ENCODE results near the gene MAPKBP1. TPM values are rescaled to one million over a fixed set of nuclear protein-coding genes. Genes with fewer than 3 reads are reported as not detected.
"Not testable (repeated sequence)": the region's sequence is repeated elsewhere in the genome, so short reads cannot be mapped to it uniquely, and the experiment has no call there.

Gene MAPKBP1, protein sequence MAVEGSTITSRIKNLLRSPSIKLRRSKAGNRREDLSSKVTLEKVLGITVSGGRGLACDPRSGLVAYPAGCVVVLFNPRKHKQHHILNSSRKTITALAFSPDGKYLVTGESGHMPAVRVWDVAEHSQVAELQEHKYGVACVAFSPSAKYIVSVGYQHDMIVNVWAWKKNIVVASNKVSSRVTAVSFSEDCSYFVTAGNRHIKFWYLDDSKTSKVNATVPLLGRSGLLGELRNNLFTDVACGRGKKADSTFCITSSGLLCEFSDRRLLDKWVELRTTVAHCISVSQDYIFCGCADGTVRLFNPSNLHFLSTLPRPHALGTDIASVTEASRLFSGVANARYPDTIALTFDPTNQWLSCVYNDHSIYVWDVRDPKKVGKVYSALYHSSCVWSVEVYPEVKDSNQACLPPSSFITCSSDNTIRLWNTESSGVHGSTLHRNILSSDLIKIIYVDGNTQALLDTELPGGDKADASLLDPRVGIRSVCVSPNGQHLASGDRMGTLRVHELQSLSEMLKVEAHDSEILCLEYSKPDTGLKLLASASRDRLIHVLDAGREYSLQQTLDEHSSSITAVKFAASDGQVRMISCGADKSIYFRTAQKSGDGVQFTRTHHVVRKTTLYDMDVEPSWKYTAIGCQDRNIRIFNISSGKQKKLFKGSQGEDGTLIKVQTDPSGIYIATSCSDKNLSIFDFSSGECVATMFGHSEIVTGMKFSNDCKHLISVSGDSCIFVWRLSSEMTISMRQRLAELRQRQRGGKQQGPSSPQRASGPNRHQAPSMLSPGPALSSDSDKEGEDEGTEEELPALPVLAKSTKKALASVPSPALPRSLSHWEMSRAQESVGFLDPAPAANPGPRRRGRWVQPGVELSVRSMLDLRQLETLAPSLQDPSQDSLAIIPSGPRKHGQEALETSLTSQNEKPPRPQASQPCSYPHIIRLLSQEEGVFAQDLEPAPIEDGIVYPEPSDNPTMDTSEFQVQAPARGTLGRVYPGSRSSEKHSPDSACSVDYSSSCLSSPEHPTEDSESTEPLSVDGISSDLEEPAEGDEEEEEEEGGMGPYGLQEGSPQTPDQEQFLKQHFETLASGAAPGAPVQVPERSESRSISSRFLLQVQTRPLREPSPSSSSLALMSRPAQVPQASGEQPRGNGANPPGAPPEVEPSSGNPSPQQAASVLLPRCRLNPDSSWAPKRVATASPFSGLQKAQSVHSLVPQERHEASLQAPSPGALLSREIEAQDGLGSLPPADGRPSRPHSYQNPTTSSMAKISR (N-terminal part only)
- 24.9 to 36.6 TPM (median 27.2 TPM) in 3 replicates for total RNA-seq
- long read RNA-seq, full-length matches to known transcripts: 1 of 18 reads
- long read RNA-seq, partial matches to known transcripts: 14 of 18 reads
- long read RNA-seq, other reads (novel, unspliced or antisense): 3 of 18 reads

DNA sequence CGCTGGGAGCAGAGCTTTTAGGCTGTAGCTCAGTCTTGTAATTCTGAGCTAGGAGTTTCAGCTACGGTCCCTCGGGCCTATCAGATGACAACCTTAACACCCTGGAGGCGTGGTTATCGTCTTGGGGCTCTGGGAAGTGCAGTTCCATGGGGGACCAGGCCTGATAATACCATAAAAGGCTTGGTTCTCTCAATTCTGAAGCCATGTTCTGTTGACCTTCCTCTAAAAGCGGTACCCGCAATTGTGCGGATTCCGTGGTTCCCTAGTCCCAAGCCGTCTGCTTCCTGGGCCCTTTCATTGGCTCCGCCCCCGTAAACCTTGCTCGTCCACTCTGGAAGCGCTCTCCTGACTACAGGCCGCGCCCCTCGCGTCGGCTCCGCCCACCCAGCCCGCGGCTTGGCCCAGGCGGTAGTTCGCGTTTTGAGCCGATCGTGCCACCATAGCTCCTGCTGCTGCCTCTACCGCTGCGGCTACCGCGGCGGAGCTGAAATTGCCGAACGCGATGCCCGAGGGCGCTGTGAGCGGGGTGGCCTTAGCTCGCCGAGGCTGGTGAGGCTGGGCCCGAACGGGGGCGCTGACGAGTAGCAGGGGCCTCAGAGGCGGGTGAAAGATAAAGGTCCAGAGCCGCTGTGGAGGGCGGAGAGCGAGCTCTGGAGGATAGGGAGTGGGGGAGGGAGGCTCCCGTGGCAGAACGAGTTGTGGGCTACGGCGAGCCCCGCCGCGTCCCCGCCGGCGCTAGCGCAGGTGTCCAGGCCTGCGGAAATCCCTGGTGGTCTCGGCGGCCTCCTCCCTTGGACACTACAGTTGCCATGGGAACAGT, at the start of gene MAPKBP1:
Gene MAPKBP1, plus strand, starts transcription at position 423 of the 820 bp plus-strand sequence. CDS start 792 bp downstream, outside the sequence.
- Mint-ChIP-seq H3K4me1 (ENCODE audit: low read depth) (peaks cover 55% of the 10 kb centered on the region), H3K27ac (ENCODE audit: unreplicated experiment) (peak within 1 kb of the TSS; percentile 92), H3K36me3 (ENCODE audit: low read depth) (no peaks in the 10 kb centered on the region), H3K4me3 (ENCODE audit: unreplicated experiment) (peak within 1 kb of the TSS; percentile 80), H3K27me3 (ENCODE audit: low read depth) (no peaks in the 10 kb centered on the region), H3K9me3 (ENCODE audit: low read depth) (no peaks in the 10 kb centered on the region)
- TF ChIP-seq, protein P1, sequence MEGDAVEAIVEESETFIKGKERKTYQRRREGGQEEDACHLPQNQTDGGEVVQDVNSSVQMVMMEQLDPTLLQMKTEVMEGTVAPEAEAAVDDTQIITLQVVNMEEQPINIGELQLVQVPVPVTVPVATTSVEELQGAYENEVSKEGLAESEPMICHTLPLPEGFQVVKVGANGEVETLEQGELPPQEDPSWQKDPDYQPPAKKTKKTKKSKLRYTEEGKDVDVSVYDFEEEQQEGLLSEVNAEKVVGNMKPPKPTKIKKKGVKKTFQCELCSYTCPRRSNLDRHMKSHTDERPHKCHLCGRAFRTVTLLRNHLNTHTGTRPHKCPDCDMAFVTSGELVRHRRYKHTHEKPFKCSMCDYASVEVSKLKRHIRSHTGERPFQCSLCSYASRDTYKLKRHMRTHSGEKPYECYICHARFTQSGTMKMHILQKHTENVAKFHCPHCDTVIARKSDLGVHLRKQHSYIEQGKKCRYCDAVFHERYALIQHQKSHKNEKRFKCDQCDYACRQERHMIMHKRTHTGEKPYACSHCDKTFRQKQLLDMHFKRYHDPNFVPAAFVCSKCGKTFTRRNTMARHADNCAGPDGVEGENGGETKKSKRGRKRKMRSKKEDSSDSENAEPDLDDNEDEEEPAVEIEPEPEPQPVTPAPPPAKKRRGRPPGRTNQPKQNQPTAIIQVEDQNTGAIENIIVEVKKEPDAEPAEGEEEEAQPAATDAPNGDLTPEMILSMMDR (IDR thresholded peaks at IDR 0.05): peak; percentile 86
- peak; percentile 98 for DNase-seq (ENCODE audit: low spot score)

- Mint-ChIP-seq H3K9me3 (ENCODE audit: low read depth) (no peaks in the 10 kb centered on the region), H3K27ac (ENCODE audit: unreplicated experiment) (no peak overlapping the region), H3K4me3 (ENCODE audit: unreplicated experiment) (no peak overlapping the region), H3K4me1 (ENCODE audit: low read depth) (no peaks in the 10 kb centered on the region), H3K36me3 (ENCODE audit: low read depth) (peaks cover 1% of the 10 kb centered on the region), H3K27me3 (ENCODE audit: low read depth) (no peaks in the 10 kb centered on the region)
- DNase-seq (ENCODE audit: low spot score): no peak
- TF ChIP-seq, protein P1 (IDR thresholded peaks at IDR 0.05): no peak
Observed at GRCh38 chr15:41727143-41727542, 47.1 kb upstream of the MAPKBP1 start.

GRCh38 chr15:41728061-41728460, 46.2 kb upstream of the MAPKBP1 start:
- not testable (repeated sequence) for DNase-seq (ENCODE audit: low spot score); H3K27ac Mint-ChIP-seq (ENCODE audit: unreplicated experiment); H3K27me3 Mint-ChIP-seq (ENCODE audit: low read depth); H3K4me3 Mint-ChIP-seq (ENCODE audit: unreplicated experiment); H3K9me3 Mint-ChIP-seq (ENCODE audit: low read depth); H3K4me1 Mint-ChIP-seq (ENCODE audit: low read depth); H3K36me3 Mint-ChIP-seq (ENCODE audit: low read depth)

- Mint-ChIP-seq H3K27me3 (ENCODE audit: low read depth) (no peaks in the 10 kb centered on the region), H3K27ac (ENCODE audit: unreplicated experiment) (no peak overlapping the region), H3K36me3 (ENCODE audit: low read depth) (peaks cover 11% of the 10 kb centered on the region), H3K9me3 (ENCODE audit: low read depth) (no peaks in the 10 kb centered on the region), H3K4me3 (ENCODE audit: unreplicated experiment) (no peak overlapping the region), H3K4me1 (ENCODE audit: low read depth) (no peaks in the 10 kb centered on the region)
- no peak for DNase-seq (ENCODE audit: low spot score)
- TF ChIP-seq, protein P1 (IDR thresholded peaks at IDR 0.05): no peak
Observed at GRCh38 chr15:41730543-41730942, 43.7 kb upstream of the MAPKBP1 start.

- no peaks in the 10 kb centered on the region for H3K9me3 Mint-ChIP-seq (ENCODE audit: low read depth)
- peaks cover 16% of the 10 kb centered on the region for H3K36me3 Mint-ChIP-seq (ENCODE audit: low read depth)
- H3K4me3 Mint-ChIP-seq (ENCODE audit: unreplicated experiment): no peak overlapping the region
- no peak for DNase-seq (ENCODE audit: low spot score)
- H3K27ac Mint-ChIP-seq (ENCODE audit: unreplicated experiment): no peak overlapping the region
- TF ChIP-seq, protein P1 (IDR thresholded peaks at IDR 0.05): no peak
- H3K4me1 Mint-ChIP-seq (ENCODE audit: low read depth): no peaks in the 10 kb centered on the region
- no peaks in the 10 kb centered on the region for H3K27me3 Mint-ChIP-seq (ENCODE audit: low read depth)
Observed at GRCh38 chr15:41732483-41732882, 41.8 kb upstream of the MAPKBP1 start.

Data from chondrocyte (in vitro differentiated cells).